HG02885 (cell line): ENCODE data around the gene SH3BP5.
A peak's percentile ranks its signal among the peaks of the same experiment; 100 is the strongest.
"Not testable (repeated sequence)": the region's sequence is repeated elsewhere in the genome, so short reads cannot be mapped to it uniquely, and the experiment has no call there.

Experiments used
- ATAC-seq: cut with Tn5 transposase; IDR thresholded peaks from one replicate; pipeline ENCODE4 v1.9.1; 2021; ENCODE audit warnings: mild to moderate bottlenecking; ENCODE audit not compliant: unreplicated experiment, poor library complexity

SH3BP5 gene, protein sequence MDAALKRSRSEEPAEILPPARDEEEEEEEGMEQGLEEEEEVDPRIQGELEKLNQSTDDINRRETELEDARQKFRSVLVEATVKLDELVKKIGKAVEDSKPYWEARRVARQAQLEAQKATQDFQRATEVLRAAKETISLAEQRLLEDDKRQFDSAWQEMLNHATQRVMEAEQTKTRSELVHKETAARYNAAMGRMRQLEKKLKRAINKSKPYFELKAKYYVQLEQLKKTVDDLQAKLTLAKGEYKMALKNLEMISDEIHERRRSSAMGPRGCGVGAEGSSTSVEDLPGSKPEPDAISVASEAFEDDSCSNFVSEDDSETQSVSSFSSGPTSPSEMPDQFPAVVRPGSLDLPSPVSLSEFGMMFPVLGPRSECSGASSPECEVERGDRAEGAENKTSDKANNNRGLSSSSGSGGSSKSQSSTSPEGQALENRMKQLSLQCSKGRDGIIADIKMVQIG

GRCh38 chr3:15332405-15333098, at the start of gene SH3BP5:
Gene SH3BP5, minus strand, starts transcription at chr3:15332586. Its CDS starts 178 bp downstream, at chr3:15332408.
- peak; percentile 74 for ATAC-seq

GRCh38 chr3:15380980-15381890, 48.8 kb upstream of the SH3BP5 start:
- no peak for ATAC-seq

DNA sequence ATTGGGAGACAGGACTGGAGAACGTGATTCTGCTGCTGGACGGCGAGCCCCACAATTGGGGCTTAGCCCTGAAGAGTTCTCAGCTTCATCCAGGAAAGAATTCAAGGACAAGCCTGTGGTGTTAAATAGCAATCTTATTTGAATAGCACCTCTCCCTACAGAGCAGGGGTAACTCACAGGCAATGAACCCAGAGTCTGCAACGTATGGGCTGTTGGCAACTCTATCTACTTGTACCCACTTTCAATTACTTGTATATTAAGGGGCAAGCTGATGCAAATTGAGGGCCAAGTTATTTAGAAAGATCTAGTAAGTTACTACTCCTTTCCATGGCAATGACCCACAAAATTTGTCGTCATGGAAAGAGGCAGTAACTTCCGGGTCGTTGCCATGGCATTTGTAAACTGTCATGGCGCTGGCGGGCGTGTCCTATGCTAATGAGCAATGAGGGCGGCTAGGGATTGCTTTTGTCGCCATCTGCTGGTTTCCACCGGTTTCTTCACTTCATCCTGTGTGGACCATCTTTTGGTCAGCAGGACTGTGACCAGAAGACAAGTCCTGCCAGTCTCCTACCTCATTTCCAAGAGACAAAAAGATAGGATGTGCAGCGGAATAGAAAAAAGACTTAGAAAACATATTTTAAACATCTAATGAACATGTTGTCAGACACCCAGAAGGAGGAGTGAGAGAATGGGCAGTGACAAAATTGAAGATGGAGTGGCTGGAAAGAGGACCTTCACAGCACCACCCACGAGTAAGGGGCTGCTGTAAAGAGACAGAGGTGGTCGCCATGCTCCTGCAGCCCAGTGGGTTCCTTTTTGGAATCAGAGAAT, 45.8 kb upstream of the SH3BP5 start:
- ATAC-seq: peak; percentile 96

GRCh38 chr3:15375461-15376000, 43.1 kb upstream of the SH3BP5 start:
- no peak for ATAC-seq

GRCh38 chr3:15372918-15373317, 40.5 kb upstream of the SH3BP5 start:
- ATAC-seq: no peak

GRCh38 chr3:15368561-15369135, 36.3 kb upstream of the SH3BP5 start:
- no peak for ATAC-seq

DNA sequence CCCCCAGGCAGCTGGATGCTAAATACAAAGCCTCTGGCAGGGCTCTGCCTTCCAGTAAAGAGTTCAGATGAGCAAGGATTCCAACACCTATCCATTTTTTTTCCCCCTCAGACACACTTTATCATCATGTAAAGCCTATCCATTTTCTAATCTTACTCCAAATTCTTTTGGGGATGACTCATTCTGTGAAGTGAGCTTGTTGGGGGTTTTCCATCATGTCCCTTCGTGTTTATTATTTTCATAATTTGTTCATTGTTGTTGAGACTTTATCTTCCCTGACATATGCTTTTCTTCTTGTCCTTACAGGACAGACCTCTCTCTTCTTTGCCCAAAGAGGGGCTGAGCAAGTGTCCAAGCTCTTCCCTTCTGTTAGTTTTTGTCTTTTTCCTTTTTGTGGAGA, 34.7 kb upstream of the SH3BP5 start:
- ATAC-seq: no peak

DNA sequence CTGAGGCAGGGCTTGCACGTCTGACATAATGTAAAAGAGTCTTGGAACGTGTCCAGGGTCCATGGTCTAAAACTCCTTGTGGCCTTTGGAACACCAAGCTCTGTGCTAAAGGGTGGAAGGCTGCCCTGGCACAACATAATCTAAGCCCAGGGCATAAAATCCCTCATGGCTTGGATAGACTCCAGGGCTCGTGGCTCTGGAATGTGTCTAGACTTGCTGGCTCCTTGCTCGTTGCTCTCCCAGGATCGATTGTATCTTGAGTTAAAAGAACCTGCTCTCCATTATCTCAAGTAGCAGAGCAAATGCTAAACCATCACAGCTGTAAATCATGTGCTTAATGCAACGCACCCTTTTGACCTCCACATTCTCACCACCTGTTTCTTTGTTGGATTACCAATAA, 31.7 kb upstream of the SH3BP5 start:
- not testable (repeated sequence) for ATAC-seq

GRCh38 chr3:15361494-15362214, 29.3 kb upstream of the SH3BP5 start:
- peak; percentile 81 for ATAC-seq

GRCh38 chr3:15360788-15361493, 28.6 kb upstream of the SH3BP5 start:
- no peak for ATAC-seq

- no peak for ATAC-seq
Measured at GRCh38 chr3:15359677-15360397, 27.5 kb upstream of the SH3BP5 start.

DNA sequence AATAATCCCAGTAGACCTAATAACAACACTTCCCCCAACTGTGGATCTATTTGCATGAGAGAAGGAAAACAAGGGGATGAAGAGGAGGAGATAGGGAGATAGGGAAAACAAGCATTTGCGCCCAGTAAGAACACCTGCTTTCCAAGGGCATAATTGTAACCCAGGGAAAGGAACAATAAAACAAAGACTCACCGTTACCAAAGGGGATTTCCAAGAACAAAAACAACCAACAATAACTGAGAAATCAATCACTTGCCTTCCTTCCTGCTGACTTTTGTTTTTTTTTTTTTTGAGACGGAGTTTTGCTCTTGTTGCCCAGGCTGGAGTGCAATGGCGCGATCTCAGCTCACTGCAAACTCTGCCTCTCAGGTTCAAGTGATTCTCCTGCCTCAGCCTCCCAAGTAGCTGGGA, 24.3 kb upstream of the SH3BP5 start:
- not testable (repeated sequence) for ATAC-seq

DNA sequence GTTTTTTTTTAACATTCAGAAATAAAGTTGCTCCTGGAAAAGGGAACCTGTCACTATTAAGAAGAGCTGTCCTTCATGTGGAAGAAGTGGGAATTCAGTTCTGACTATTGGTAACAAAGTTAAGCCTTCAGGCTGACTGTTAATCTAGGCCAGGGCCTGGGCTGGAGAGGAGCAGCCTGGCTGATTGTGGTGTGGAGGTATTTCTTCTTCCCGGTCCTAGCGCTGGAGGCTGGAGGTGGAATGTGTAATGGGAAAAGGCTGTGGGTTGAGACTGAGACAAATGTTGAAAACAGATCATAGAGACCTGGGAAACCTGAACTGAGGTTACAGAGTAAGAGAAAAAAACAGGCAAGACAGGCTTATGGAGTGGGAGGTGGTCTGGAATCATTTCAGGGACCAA, 23.8 kb upstream of the SH3BP5 start:
- no peak for ATAC-seq

GRCh38 chr3:15355086-15355485, 22.7 kb upstream of the SH3BP5 start:
- ATAC-seq: no peak

- no peak for ATAC-seq
Measured at GRCh38 chr3:15354485-15354884, 22.1 kb upstream of the SH3BP5 start.

DNA sequence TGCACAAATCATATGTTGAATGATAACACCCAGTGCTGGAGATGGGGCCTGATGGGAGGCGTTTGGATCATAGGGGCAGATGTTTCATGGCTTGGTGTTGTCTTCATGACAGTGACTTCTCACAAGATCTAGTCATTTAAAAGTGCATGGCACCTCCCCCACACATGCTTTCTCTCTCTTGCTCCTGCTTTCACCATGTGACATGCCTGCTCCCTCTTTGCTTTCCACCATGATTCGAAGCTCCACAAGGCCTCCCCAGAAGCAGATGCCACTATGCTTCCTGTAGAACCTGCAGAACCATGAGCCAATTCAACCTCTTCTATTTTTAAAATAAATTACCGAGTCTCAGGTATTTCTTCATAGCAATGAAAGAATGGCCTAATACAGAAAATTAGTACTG, 17.8 kb upstream of the SH3BP5 start:
- ATAC-seq: no peak

DNA sequence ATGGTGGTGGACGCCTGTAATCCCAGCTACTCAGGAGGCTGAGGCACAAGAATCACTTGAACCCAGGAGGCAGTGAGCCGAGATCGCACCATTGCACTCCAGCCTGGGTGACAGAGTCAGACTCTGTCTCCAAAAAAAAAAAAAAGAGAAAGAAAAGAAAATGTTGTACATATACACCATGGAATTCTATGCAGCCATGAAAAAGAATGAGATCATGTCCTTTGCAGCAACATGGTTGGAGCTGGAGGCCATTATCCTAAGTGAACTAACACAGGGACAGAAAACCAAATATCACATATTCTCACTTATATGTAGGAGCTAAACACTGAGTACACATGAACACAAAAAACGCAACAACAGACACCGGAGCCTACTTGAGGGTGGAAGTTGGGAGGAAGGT, 17.1 kb upstream of the SH3BP5 start:
- not testable (repeated sequence) for ATAC-seq
